ENCODE data around the gene RDX. TPM values are rescaled to one million over a fixed set of nuclear protein-coding genes. Genes with fewer than 3 reads are reported as not detected.

Gene RDX
- polyA plus RNA-seq, 4 donors, result 1.6 to 60.6 (median 6.7) TPM

- WGBS, 3 donors, result 23 to 38% (median 37%) methylated on average over 2 of the region's 2 CpGs
- DNase-seq (peak in 1 of 2 donors; percentile 27), FAIRE-seq (no peak)
- Histone ChIP-seq H3K4me1 (ENCODE audit: control insufficient read depth in 3 of 3, insufficient read depth in 2 of 3, low read depth in 1 of 3, low read length in 2 of 3) (peaks cover 0 to 19% (median 2%) of the 10 kb centered on the region in 3 donors), H3K9me3 (ENCODE audit: control insufficient read depth in 2 of 2, insufficient read depth in 1 of 2, low read depth in 1 of 2, low read length in 1 of 2) (no peaks in the 10 kb centered on the region), H3K4me3 (ENCODE audit: low read depth in 1 of 3, low read length in 3 of 3) (no peak overlapping the region), H3K27ac (ENCODE audit: low read depth in 1 of 3, low read length in 2 of 3) (peak overlapping the region in 1 of 3 donors; percentile 45), H3K36me3 (ENCODE audit: control insufficient read depth in 3 of 3, insufficient read depth in 2 of 3, low read depth in 1 of 3, low read length in 3 of 3) (peaks cover 0 to 3% (median 0%) of the 10 kb centered on the region in 3 donors), H3K27me3 (ENCODE audit: control insufficient read depth in 3 of 3, insufficient read depth in 3 of 3, low read length in 3 of 3) (no peaks in the 10 kb centered on the region)
These were observed 168.3 kb downstream of the RDX start for GRCh38 chr11:110128161-110128560.

GRCh38 chr11:110126936-110127335, 169.5 kb downstream of the RDX start:
- no peak for FAIRE-seq
- DNase-seq, result no peak
- 89 to 97% (median 90%) methylated on average over 4 of the region's 4 CpGs for WGBS, 3 donors
- Histone ChIP-seq H3K4me3 (ENCODE audit: low read depth in 1 of 3, low read length in 3 of 3) (no peak overlapping the region), H3K36me3 (ENCODE audit: control insufficient read depth in 3 of 3, insufficient read depth in 2 of 3, low read depth in 1 of 3, low read length in 3 of 3) (peaks cover 0 to 3% (median 0%) of the 10 kb centered on the region in 3 donors), H3K27ac (ENCODE audit: low read depth in 1 of 3, low read length in 2 of 3) (peak overlapping the region in 1 of 3 donors; percentile 49), H3K27me3 (ENCODE audit: control insufficient read depth in 3 of 3, insufficient read depth in 3 of 3, low read length in 3 of 3) (no peaks in the 10 kb centered on the region), H3K4me1 (ENCODE audit: control insufficient read depth in 3 of 3, insufficient read depth in 2 of 3, low read depth in 1 of 3, low read length in 2 of 3) (peaks cover 0 to 19% (median 2%) of the 10 kb centered on the region in 3 donors), H3K9me3 (ENCODE audit: control insufficient read depth in 2 of 2, insufficient read depth in 1 of 2, low read depth in 1 of 2, low read length in 1 of 2) (no peaks in the 10 kb centered on the region)

- peaks cover 0 to 12% (median 0%) of the 10 kb centered on the region in 3 donors for H3K4me1 ChIP-seq (ENCODE audit: control insufficient read depth in 3 of 3, insufficient read depth in 2 of 3, low read depth in 1 of 3, low read length in 2 of 3)
- 77 to 93% (median 77%) methylated on average over 4 of the region's 4 CpGs for WGBS, 3 donors
These were observed 170.8 kb downstream of the RDX start for GRCh38 chr11:110125632-110126031.

More at GRCh38 chr11:110125632-110126031, 170.8 kb downstream of the RDX start:
- H3K36me3 ChIP-seq (ENCODE audit: control insufficient read depth in 3 of 3, insufficient read depth in 2 of 3, low read depth in 1 of 3, low read length in 3 of 3), result peaks cover 0 to 3% (median 0%) of the 10 kb centered on the region in 3 donors
- DNase-seq, result peak; percentile 77 to 81
- H3K9me3 ChIP-seq (ENCODE audit: control insufficient read depth in 2 of 2, insufficient read depth in 1 of 2, low read depth in 1 of 2, low read length in 1 of 2), result no peaks in the 10 kb centered on the region
- H3K27ac ChIP-seq (ENCODE audit: low read depth in 1 of 3, low read length in 2 of 3), result peak overlapping the region in 1 of 3 donors; percentile 49
- no peak overlapping the region for H3K4me3 ChIP-seq (ENCODE audit: low read depth in 1 of 3, low read length in 3 of 3)
- no peak for FAIRE-seq
- no peaks in the 10 kb centered on the region for H3K27me3 ChIP-seq (ENCODE audit: control insufficient read depth in 3 of 3, insufficient read depth in 3 of 3, low read length in 3 of 3)

Other genes with a start within 250 kb of the RDX start
- 10 to 100 TPM in 1 of 4 donors, 1 to 10 TPM in 1, under 1 TPM in 2; 0.27 to 16.8 (median 1.1) TPM for gene ZC3H12C, start 203.2 kb downstream of the RDX start, polyA plus RNA-seq
- gene FDX1, start 133.3 kb upstream of the RDX start, polyA plus RNA-seq, result 10 to 100 TPM; 20.4 to 47.0 (median 33.2) TPM